SU-DHL-6 (cell line): ENCODE measurements around the gene SPTBN1.

Experiments
- H2AFZ ChIP-seq: fragments of 200-600 bp; sonication (generic); 2 replicates; pipeline ENCODE4 v1.6.1; 2014; ENCODE audit warnings: low read depth, mild to moderate bottlenecking, moderate library complexity, mixed read lengths, antibody characterized with exemption, low read length; ENCODE audit not compliant: severe bottlenecking
- H3F3A ChIP-seq: fragments of 200-600 bp; shearing (Covaris generic); 2 replicates; pipeline ENCODE4 v1.6.0; 2016; ENCODE audit warnings: antibody characterized with exemption, mild to moderate bottlenecking; ENCODE audit not compliant: insufficient read depth
- H3K27ac ChIP-seq: fragments of 200-600 bp; sonication (generic); 2 replicates; pipeline ENCODE4 v1.5.1; 2016; ENCODE audit warnings: low read depth, mild to moderate bottlenecking, low read length, moderate library complexity, mixed read lengths
- H3K27me3 ChIP-seq: fragments of 200-600 bp; sonication (generic), shearing (Covaris generic); 2 replicates; pipeline ENCODE4 v1.6.0; 2014; ENCODE audit warnings: mild to moderate bottlenecking, low read length
- H3K36me3 ChIP-seq: fragments of 200-600 bp; sonication (generic); 2 replicates; pipeline ENCODE4 v1.6.1; 2014; ENCODE audit warnings: mild to moderate bottlenecking, low read length, mixed read lengths
- H3K4me2 ChIP-seq: fragments of 300-600, 200-600 bp; shearing (Covaris generic), sonication (generic); 2 replicates; pipeline ENCODE4 v1.6.0; 2014; ENCODE audit warnings: low read length, low read depth, mild to moderate bottlenecking; ENCODE audit not compliant: poor library complexity, severe bottlenecking
- H3K4me3 ChIP-seq: fragments of 200-600 bp; sonication (generic); 2 replicates; pipeline ENCODE4 v1.5.1; 2014; ENCODE audit warnings: antibody characterized with exemption, low read length, mild to moderate bottlenecking, mixed read lengths; ENCODE audit not compliant: insufficient read depth, poor library complexity, severe bottlenecking
- H3K79me2 ChIP-seq: fragments of 200-600 bp; sonication (generic); 2 replicates; pipeline ENCODE4 v1.6.1; 2014; ENCODE audit warnings: mild to moderate bottlenecking, low read length, moderate library complexity; ENCODE audit not compliant: insufficient read depth
- H3K9ac ChIP-seq: fragments of 200-600 bp; sonication (generic); 2 replicates; pipeline ENCODE4 v1.7.0; 2014; ENCODE audit warnings: mild to moderate bottlenecking, low read length
- H3K9me2 ChIP-seq: fragments of 200-600 bp; sonication (generic); replicated peaks from 2 replicates; pipeline ENCODE4 v1.6.1; 2014; ENCODE audit warnings: low read length; ENCODE audit not compliant: insufficient read depth
- H3K9me3 ChIP-seq: fragments of 200-600 bp; sonication (generic); 2 replicates; pipeline ENCODE4 v1.6.1; 2014; ENCODE audit warnings: low read length, mixed read lengths; ENCODE audit not compliant: insufficient read depth
- H4K20me1 ChIP-seq: fragments of 200-600 bp; sonication (generic); 2 replicates; pipeline ENCODE4 v1.6.1; 2014; ENCODE audit warnings: low read depth, mild to moderate bottlenecking, antibody characterized with exemption, low read length, moderate library complexity, mixed read lengths
- EZH2phosphoT487 ChIP-seq: fragments of 200-600 bp; sonication (generic), shearing (Covaris generic); conservative IDR thresholded peaks from 2 replicates; pipeline ENCODE4 v1.6.1; 2018; ENCODE audit warnings: mild to moderate bottlenecking, antibody characterized with exemption, low read length, moderate library complexity, mixed read lengths
- TF ChIP-seq, protein P1 (sequence below): fragments of 200-600 bp; sonication (generic); IDR thresholded peaks from one replicate; pipeline ENCODE4 v1.5.1; 2017; ENCODE audit warnings: antibody characterized with exemption, mild to moderate bottlenecking, low read length, moderate library complexity; ENCODE audit not compliant: insufficient read depth, poor library complexity, severe bottlenecking

SPTBN1 gene

DNA sequence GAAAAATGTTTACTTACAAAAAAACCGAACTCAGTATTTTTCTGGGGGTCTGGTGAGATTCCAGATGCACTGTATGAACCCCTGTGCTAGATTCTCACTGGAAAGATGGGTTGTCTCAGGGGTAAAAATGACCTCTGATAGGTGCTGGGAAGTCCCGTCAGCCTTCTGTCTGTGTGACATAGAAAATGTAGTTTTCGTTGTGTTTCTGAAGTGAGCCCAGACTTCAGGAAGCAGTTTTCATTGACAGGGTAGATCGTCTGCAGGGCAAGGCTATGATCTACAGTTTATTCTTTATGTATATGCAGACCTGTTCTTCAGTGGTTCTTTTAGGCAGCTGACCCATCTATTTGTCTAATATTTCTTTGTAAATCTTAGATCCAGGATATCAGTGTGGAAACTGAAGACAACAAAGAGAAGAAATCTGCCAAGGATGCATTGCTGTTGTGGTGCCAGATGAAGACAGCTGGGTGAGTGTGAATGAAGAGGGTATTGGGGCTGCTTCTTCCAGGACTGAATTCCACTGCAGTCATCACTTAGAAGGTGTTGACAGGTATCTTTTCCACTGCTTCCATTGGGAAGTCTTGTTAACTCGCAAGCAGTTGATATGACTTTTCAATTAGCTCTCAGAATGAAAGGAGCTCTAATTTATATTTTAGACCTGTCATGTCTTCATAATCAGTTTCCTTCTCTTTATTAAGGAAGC is 159.9 kb downstream of the SPTBN1 start:
- TF ChIP-seq EZH2phosphoT487 = no peak
- TF ChIP-seq, protein P1, sequence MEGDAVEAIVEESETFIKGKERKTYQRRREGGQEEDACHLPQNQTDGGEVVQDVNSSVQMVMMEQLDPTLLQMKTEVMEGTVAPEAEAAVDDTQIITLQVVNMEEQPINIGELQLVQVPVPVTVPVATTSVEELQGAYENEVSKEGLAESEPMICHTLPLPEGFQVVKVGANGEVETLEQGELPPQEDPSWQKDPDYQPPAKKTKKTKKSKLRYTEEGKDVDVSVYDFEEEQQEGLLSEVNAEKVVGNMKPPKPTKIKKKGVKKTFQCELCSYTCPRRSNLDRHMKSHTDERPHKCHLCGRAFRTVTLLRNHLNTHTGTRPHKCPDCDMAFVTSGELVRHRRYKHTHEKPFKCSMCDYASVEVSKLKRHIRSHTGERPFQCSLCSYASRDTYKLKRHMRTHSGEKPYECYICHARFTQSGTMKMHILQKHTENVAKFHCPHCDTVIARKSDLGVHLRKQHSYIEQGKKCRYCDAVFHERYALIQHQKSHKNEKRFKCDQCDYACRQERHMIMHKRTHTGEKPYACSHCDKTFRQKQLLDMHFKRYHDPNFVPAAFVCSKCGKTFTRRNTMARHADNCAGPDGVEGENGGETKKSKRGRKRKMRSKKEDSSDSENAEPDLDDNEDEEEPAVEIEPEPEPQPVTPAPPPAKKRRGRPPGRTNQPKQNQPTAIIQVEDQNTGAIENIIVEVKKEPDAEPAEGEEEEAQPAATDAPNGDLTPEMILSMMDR = no peak
- Histone ChIP-seq H3K27ac (no peak overlapping the region), H3K9ac (no peak overlapping the region), H3K27me3 (no peaks in the 10 kb centered on the region), H3K9me2 (no peaks in the 10 kb centered on the region), H2AFZ (no peak overlapping the region), H3K36me3 (no peaks in the 10 kb centered on the region), H3K4me2 (no peak overlapping the region), H3K4me3 (no peak overlapping the region), H4K20me1 (no peaks in the 10 kb centered on the region), H3K79me2 (no peaks in the 10 kb centered on the region), H3F3A (no peaks in the 10 kb centered on the region), H3K9me3 (no peaks in the 10 kb centered on the region)

GRCh38 chr2:54617409-54617808 is 161.3 kb downstream of the SPTBN1 start:
- Histone ChIP-seq H3K79me2 (no peaks in the 10 kb centered on the region), H3K27me3 (no peaks in the 10 kb centered on the region), H3K9me2 (no peaks in the 10 kb centered on the region)

GRCh38 chr2:54618646-54619565 is 162.8 kb downstream of the SPTBN1 start:
- Histone ChIP-seq H4K20me1 (no peaks in the 10 kb centered on the region), H3K9me2 (no peaks in the 10 kb centered on the region), H3F3A (no peaks in the 10 kb centered on the region), H3K4me2 (no peak overlapping the region), H3K4me3 (no peak overlapping the region), H3K79me2 (no peaks in the 10 kb centered on the region), H3K27ac (no peak overlapping the region), H3K9me3 (no peaks in the 10 kb centered on the region), H3K9ac (no peak overlapping the region), H3K27me3 (no peaks in the 10 kb centered on the region), H3K36me3 (no peaks in the 10 kb centered on the region), H2AFZ (no peak overlapping the region)
- TF ChIP-seq, protein P1 = no peak
- TF ChIP-seq EZH2phosphoT487 = no peak

More at GRCh38 chr2:54617409-54617808, 161.3 kb downstream of the SPTBN1 start:
- Histone ChIP-seq H3F3A (no peaks in the 10 kb centered on the region), H4K20me1 (no peaks in the 10 kb centered on the region), H3K4me2 (no peak overlapping the region), H3K9me3 (no peaks in the 10 kb centered on the region), H3K9ac (no peak overlapping the region), H3K27ac (no peak overlapping the region), H2AFZ (no peak overlapping the region), H3K36me3 (no peaks in the 10 kb centered on the region), H3K4me3 (no peak overlapping the region)
- no peak for TF ChIP-seq EZH2phosphoT487
- TF ChIP-seq, protein P1 = no peak
